Measurements from ENCODE around the gene AQP6.
"Not testable (repeated sequence)": the region's sequence is repeated elsewhere in the genome, so short reads cannot be mapped to it uniquely, and the experiment has no call there.

The AQP6 gene

DNA sequence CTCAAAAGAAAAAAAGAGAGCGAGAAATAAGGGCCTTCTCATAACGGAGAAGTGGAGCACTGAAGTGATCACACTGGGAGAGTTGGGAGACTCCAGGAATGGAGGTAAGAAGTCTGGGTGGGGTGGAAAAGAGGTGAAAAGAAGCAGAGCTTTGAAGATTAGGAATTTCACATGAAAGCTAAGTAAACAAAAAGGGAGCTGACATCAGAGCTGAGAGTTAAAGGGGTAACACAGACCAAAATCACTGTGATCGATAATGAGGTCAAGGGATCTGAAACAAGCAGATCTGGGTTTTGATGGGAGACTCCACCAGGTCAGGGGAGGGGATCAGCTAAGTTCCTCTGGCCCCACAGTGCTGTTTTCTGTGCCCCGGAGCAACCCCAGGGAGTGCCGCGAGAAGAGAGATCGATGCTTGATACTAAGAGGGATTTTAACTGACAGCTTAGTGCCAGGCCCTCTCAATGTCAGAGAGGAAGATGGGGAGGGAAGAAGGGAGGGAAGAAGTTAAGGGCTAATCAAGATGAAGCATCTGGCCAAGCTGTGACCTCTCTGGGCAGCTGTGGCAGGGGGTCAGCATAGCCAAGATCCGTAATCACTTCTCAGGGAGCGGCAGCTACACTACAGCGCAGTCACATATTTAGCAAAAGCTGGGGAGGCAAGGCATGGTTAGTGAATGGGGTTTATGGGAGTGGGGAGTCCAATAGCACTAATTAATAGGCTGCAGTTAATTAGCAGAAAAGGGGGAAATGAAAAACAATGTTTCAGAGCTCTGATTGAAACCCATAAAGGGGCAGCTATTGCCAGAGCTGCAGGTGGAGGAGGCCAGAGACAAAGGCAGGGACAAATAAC lies 8.0 kb downstream of the AQP6 start:
- H3K4me3 ChIP-seq (ENCODE audit: low read depth, low read length): no peak overlapping the region
- in situ Hi-C loops (cut with HindIII; ENCODE audit: low sequenced_read_pairs): no loop called here
- TF ChIP-seq, protein P1, sequence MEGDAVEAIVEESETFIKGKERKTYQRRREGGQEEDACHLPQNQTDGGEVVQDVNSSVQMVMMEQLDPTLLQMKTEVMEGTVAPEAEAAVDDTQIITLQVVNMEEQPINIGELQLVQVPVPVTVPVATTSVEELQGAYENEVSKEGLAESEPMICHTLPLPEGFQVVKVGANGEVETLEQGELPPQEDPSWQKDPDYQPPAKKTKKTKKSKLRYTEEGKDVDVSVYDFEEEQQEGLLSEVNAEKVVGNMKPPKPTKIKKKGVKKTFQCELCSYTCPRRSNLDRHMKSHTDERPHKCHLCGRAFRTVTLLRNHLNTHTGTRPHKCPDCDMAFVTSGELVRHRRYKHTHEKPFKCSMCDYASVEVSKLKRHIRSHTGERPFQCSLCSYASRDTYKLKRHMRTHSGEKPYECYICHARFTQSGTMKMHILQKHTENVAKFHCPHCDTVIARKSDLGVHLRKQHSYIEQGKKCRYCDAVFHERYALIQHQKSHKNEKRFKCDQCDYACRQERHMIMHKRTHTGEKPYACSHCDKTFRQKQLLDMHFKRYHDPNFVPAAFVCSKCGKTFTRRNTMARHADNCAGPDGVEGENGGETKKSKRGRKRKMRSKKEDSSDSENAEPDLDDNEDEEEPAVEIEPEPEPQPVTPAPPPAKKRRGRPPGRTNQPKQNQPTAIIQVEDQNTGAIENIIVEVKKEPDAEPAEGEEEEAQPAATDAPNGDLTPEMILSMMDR (IDR thresholded peaks at IDR 0.05; ENCODE audit: low read depth, low read length): no peak
- no peak for DNase-seq (ENCODE audit: low read depth, low spot score)

DNA sequence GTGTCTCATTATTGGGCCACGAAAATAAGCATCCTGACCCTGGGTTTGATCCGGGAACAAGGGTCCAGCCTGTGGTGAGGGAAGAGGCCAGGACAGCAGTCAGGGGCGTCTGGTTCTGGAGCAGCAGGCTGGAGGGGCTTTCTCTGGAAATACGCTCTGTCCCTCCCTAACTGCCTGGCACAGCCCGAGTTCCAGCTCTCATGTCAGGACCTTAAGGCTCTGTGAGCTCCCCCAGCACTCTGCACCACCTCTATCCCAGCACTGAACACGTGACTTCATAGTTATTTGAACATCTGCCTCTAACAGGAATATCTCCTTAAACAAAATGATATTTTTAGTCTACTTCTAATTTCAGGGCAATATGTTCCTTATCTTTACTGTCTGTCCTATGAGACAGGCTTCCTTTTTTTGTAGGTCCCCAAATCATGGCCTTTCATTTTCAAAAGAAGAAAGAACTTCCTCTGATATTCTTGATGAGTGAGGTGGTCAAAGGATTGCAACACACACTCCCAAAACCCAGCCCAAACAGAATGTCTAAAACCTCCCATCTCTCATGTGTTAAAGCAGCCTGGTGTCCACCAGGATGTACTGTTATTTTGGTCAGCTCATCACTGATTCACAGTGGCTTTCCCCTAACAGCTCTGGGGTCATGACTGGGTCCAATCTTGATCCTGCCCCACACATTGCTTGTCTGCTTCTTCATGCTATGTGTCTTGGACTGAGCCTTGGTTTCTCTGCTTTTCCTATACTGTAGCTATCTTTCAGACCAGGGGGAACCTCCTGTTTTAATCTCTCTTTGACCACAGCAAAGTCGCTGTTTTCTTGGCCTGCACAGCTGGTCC lies 9.7 kb downstream of the AQP6 start:
- in situ Hi-C loops (cut with HindIII; ENCODE audit: low sequenced_read_pairs): no loop called here
- TF ChIP-seq, protein P1 (IDR thresholded peaks at IDR 0.05; ENCODE audit: low read depth, low read length): no peak
- H3K4me3 ChIP-seq (ENCODE audit: low read depth, low read length): no peak overlapping the region
- no peak for DNase-seq (ENCODE audit: low read depth, low spot score)

DNA sequence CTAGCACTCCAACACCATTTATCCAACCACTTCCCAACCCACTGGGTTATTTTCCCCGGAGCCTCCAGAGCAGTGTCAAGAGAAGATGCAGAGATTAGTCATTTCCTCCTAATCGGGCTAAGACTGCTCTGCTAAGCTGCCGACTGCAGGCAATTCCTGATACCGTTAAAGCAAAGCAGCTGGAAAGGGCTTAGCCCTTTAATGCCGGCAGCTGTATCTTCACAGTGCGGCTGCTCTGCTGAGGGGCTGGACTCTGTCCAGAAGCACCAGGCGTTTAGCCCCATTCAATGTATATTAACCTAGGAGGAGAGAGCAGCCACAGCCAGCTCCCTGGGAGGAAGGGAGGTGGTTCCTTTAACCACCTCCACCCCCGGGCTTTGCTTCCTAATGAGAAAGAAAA lies 11.1 kb downstream of the AQP6 start:
- H3K4me3 ChIP-seq (ENCODE audit: low read depth, low read length): no peak overlapping the region
- DNase-seq (ENCODE audit: low read depth, low spot score): peak; percentile 86
- in situ Hi-C loops (cut with HindIII; ENCODE audit: low sequenced_read_pairs): no loop called here
- TF ChIP-seq, protein P1 (IDR thresholded peaks at IDR 0.05; ENCODE audit: low read depth, low read length): peak; percentile 10

DNA sequence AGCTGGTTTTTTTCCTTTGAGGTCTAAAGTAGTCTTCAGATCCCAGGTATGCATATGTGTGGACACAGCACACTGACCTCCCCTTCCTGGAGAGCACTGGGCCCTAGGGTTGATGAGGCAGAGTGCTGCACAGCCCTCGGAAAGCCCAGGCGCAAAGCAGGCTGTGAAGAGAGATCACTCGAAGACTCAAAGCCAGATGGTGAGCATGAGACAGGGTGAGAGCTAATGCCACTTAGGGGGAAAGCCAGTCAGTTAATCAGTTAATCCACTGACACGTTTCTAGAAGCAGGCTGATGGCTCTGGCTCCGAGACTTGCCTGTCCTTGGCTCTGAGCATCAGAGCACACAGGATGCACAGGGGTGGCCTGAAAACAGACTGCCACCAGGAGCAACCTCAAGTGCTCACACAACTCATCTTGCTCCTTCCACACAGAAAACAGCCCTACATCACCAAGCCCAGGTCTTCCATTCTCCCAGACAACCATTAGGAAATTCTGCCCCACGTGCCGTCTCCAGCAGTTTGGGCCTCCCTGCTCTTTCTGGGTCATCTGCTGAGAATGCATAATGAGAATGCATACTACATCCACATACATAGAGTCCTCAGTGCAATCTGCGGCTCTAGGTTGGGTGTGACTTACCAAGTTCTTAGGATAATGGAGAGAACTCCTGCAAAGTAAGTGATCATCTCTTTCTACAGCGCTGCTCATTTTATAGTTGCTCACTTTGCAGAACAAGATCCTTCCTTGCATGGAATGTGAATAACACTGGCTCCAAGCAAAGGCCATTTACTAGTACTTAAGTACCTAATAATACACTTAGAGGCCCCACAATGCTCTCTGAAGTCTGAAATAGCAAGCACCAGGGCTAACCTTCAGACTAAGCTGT lies 12.0 kb downstream of the AQP6 start:
- TF ChIP-seq, protein P1 (IDR thresholded peaks at IDR 0.05; ENCODE audit: low read depth, low read length): no peak
- in situ Hi-C loops (cut with HindIII; ENCODE audit: low sequenced_read_pairs): no loop called here

DNA sequence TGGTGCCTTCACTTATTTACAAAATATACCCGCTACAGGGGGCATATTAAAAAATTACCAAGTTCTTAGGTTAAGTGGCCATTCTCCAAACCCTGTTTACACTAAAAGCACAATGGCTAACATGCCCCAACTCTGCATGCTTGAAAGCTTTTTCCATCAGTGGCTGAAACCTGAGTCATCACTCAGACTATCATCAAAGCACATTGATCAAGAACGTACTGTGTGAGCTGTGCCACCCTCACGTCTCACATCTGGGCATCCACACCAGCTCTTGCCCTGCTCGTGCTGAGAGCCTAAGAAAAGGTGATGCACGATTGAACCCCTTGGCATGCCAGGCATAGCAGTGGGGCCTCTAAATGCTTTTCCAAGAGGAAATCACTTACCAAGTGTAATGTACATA lies 13.2 kb downstream of the AQP6 start:
- in situ Hi-C loops (cut with HindIII; ENCODE audit: low sequenced_read_pairs): no loop called here

More for the DNA sequence above, 12.0 kb downstream of the AQP6 start:
- no peak for DNase-seq (ENCODE audit: low read depth, low spot score)
- no peak overlapping the region for H3K4me3 ChIP-seq (ENCODE audit: low read depth, low read length)

DNA sequence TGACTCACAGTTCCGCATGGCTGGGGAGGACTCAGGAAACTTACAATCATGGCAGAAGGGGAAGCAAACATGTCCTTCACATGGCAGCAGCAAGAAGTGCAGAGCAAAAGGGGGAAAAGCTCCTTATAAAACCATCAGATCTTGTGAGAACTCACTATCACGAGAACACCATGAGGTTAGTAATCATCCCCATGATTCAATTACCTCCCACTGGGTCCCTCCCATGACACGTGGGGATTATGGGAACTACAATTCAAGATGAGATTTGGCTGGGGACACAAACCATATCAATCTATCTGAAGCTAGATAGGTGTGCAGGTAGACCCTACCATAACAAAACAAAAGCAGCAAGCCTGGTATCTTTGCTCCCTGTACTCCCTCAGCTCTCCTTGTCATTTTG lies 13.7 kb downstream of the AQP6 start:
- DNase-seq (ENCODE audit: low read depth, low spot score); H3K4me3 ChIP-seq (ENCODE audit: low read depth, low read length); in situ Hi-C loops (cut with HindIII; ENCODE audit: low sequenced_read_pairs): not testable (repeated sequence)

More for the DNA sequence above, 13.2 kb downstream of the AQP6 start:
- H3K4me3 ChIP-seq (ENCODE audit: low read depth, low read length): no peak overlapping the region
- TF ChIP-seq, protein P1 (IDR thresholded peaks at IDR 0.05; ENCODE audit: low read depth, low read length): no peak
- DNase-seq (ENCODE audit: low read depth, low spot score): peak; percentile 24
